H1 (cell line): ENCODE measurements around the gene EDA. TPM values are rescaled to one million over a fixed set of nuclear protein-coding genes. Genes with fewer than 3 reads are reported as not detected.

Experiments used
- CTCF ChIA-PET: fragments of 300-600 bp; sonication (Branson Sonifier 250); formaldehyde crosslinking; loops from one replicate; lab custom pipeline; 2021; ENCODE audit not compliant: partially characterized antibody; lab: Charles Lee
- POLR2A ChIA-PET: fragments of 300-600 bp; sonication (Branson Sonifier 250); formaldehyde crosslinking; loops from one replicate; lab custom pipeline; 2021; ENCODE audit warnings: inconsistent platforms; ENCODE audit not compliant: partially characterized antibody; lab: Charles Lee
- DNase-seq, 2 experiments: peaks; one replicate each; pipeline versions ENCODE4 v3.0.0 to v3.0.0-alpha.2; 2010 to 2022; ENCODE audit warnings: low spot score in 2 of 2, low read depth in 1 of 2, mixed read lengths in 1 of 2
- FAIRE-seq: peaks from 2 replicates; lab custom pipeline; 2011; peaks lifted over from hg19 to GRCh38; lab: Jason Lieb, UNC
- H2AFZ ChIP-seq: 2 replicates; pipeline ENCODE4 v1.8.1; 2012; ENCODE audit warnings: low read length, inconsistent platforms
- H2AK5ac ChIP-seq: 2 replicates; pipeline ENCODE4 v1.6.1; 2013; ENCODE audit warnings: low read depth, low read length
- H2BK120ac ChIP-seq: replicated peaks from 2 replicates; pipeline ENCODE3; 2013; ENCODE audit warnings: low read depth, low read length, inconsistent platforms
- H2BK12ac ChIP-seq: 2 replicates; pipeline ENCODE4 v1.6.1; 2013; ENCODE audit warnings: low read depth, low read length
- H2BK15ac ChIP-seq: 2 replicates; pipeline ENCODE4 v1.6.1; 2013; ENCODE audit warnings: low read length
- H2BK20ac ChIP-seq: 2 replicates; pipeline ENCODE4 v1.6.1; 2013; ENCODE audit warnings: low read length
- H2BK5ac ChIP-seq: 2 replicates; pipeline ENCODE4 v1.6.1; 2013; ENCODE audit warnings: low read depth, low read length
- H3K14ac ChIP-seq: 2 replicates; pipeline ENCODE4 v1.6.1; 2013; ENCODE audit warnings: inconsistent platforms; ENCODE audit not compliant: insufficient read length
- H3K18ac ChIP-seq: 2 replicates; pipeline ENCODE4 v1.6.1; 2013; ENCODE audit warnings: low read length; ENCODE audit errors: extremely low read depth
- H3K23ac ChIP-seq: 2 replicates; pipeline ENCODE4 v1.6.1; 2013; ENCODE audit warnings: inconsistent platforms; ENCODE audit not compliant: insufficient read length
- H3K23me2 ChIP-seq: 2 replicates; pipeline ENCODE4 v1.6.1; 2013; ENCODE audit warnings: low read depth, low read length
- H3K27ac ChIP-seq: 2 replicates; pipeline ENCODE4 v1.6.1; 2011; ENCODE audit warnings: low read depth, low read length, inconsistent platforms
- H3K27me3 ChIP-seq, 4 experiments: replicated peaks in 1 of 4; 1 replicate in 1 of 4; 2 replicates in 3 of 4; pipeline versions ENCODE4 v1.6.1 to v1.8.1; 2011 to 2013; ENCODE audit warnings: low read length in 3 of 4, mild to moderate bottlenecking in 3 of 4, inconsistent platforms in 2 of 4, mixed read lengths in 2 of 4, moderate library complexity in 1 of 4; ENCODE audit not compliant: control insufficient read depth in 3 of 4, insufficient read depth in 3 of 4; ENCODE audit errors: extremely low read depth in 1 of 4
- H3K36me3 ChIP-seq, 4 experiments: 2 replicates each; pipeline versions ENCODE4 v1.6.1 to v1.8.1; 2011 to 2013; ENCODE audit warnings: mild to moderate bottlenecking in 4 of 4, low read length in 3 of 4, moderate library complexity in 2 of 4, control low read depth in 1 of 4, inconsistent platforms in 1 of 4; ENCODE audit not compliant: insufficient read depth in 4 of 4, control insufficient read depth in 2 of 4
- H3K4ac ChIP-seq: replicated peaks from 2 replicates; pipeline ENCODE3; 2013; ENCODE audit warnings: low read length, low read depth, mixed read lengths, inconsistent platforms; ENCODE audit not compliant: insufficient read length
- H3K4me1 ChIP-seq, 4 experiments: replicated peaks in 1 of 4; 1 replicate in 1 of 4; 2 replicates in 3 of 4; pipeline versions ENCODE4 v1.6.1 to v1.8.1; 2011 to 2013; ENCODE audit warnings: low read length in 3 of 4, inconsistent platforms in 2 of 4, mixed read lengths in 1 of 4; ENCODE audit not compliant: insufficient read depth in 4 of 4, control insufficient read depth in 3 of 4
- H3K4me2 ChIP-seq, 2 experiments: 2 replicates each; pipeline versions ENCODE4 v1.6.1 to v1.8.1; 2011 to 2013; ENCODE audit warnings: low read depth in 2 of 2, low read length in 2 of 2, control low read depth in 1 of 2, inconsistent platforms in 1 of 2, mild to moderate bottlenecking in 1 of 2; ENCODE audit not compliant: insufficient read depth in 1 of 2
- H3K4me3 ChIP-seq, 4 experiments: fragments of 200-600, 300-600 bp in 1 of 4; sonication (generic), shearing (Covaris generic), sonication (Bioruptor Twin) in 1 of 4; 2 replicates each; pipeline versions ENCODE4 v1.5.1 to v1.8.1; 2011 to 2016; ENCODE audit warnings: low read length in 4 of 4, low read depth in 3 of 4, control low read depth in 2 of 4, inconsistent platforms in 2 of 4, mild to moderate bottlenecking in 2 of 4, mixed read lengths in 1 of 4, moderate library complexity in 1 of 4; ENCODE audit not compliant: insufficient read depth in 2 of 4; ENCODE audit errors: extremely low read depth in 1 of 4
- H3K56ac ChIP-seq: replicated peaks from 2 replicates; pipeline ENCODE3; 2013; ENCODE audit warnings: low read depth, mild to moderate bottlenecking, mixed read lengths, low read length, inconsistent platforms; ENCODE audit not compliant: insufficient read length
- H3K79me1 ChIP-seq: 2 replicates; pipeline ENCODE4 v1.6.1; 2013; ENCODE audit warnings: low read depth, low read length, control low read depth
- H3K79me2 ChIP-seq, 2 experiments: 2 replicates each; pipeline versions ENCODE4 v1.6.1 to v1.8.1; 2012 to 2013; ENCODE audit warnings: low read length in 2 of 2, mild to moderate bottlenecking in 2 of 2, inconsistent platforms in 1 of 2; ENCODE audit not compliant: insufficient read depth in 2 of 2, control insufficient read depth in 1 of 2
- H3K9ac ChIP-seq, 4 experiments: replicated peaks in 1 of 4; 1 replicate in 1 of 4; 2 replicates in 3 of 4; pipeline versions ENCODE4 v1.6.1 to v1.8.1; 2011 to 2013; ENCODE audit warnings: low read depth in 3 of 4, low read length in 3 of 4, control low read depth in 2 of 4, mild to moderate bottlenecking in 2 of 4, moderate library complexity in 2 of 4, inconsistent platforms in 1 of 4; ENCODE audit errors: extremely low read depth in 1 of 4
- H3K9me3 ChIP-seq, 2 experiments: 2 replicates each; pipeline versions ENCODE4 v1.6.1 to v1.8.1; 2012 to 2013; ENCODE audit warnings: mild to moderate bottlenecking in 2 of 2, moderate library complexity in 2 of 2, control low read depth in 1 of 2, inconsistent platforms in 1 of 2, low read depth in 1 of 2, low read length in 1 of 2, mixed read lengths in 1 of 2; ENCODE audit not compliant: insufficient read depth in 2 of 2
- H4K20me1 ChIP-seq, 2 experiments: replicated peaks in 1 of 2; 2 replicates each; pipeline versions ENCODE3 to v1.8.1; 2011 to 2013; ENCODE audit warnings: inconsistent platforms in 2 of 2, low read length in 2 of 2, mild to moderate bottlenecking in 1 of 2; ENCODE audit not compliant: insufficient read depth in 2 of 2, control insufficient read depth in 1 of 2
- H4K5ac ChIP-seq: 2 replicates; pipeline ENCODE4 v1.6.1; 2013; ENCODE audit warnings: low read length, low read depth, mixed read lengths, inconsistent platforms; ENCODE audit not compliant: insufficient read length
- H4K8ac ChIP-seq: 2 replicates; pipeline ENCODE4 v1.8.0; 2013; ENCODE audit warnings: mild to moderate bottlenecking, moderate library complexity, low read length, inconsistent platforms; ENCODE audit not compliant: insufficient read depth; ENCODE audit errors: extremely low read depth
- H4K91ac ChIP-seq: replicated peaks from 2 replicates; pipeline ENCODE3; 2013; ENCODE audit warnings: low read length, mixed read lengths, inconsistent platforms; ENCODE audit not compliant: insufficient read length
- BACH1 ChIP-seq: IDR thresholded peaks from 2 replicates; pipeline ENCODE4 v1.6.1; 2012; ENCODE audit warnings: low read length, improper control_type of control experiment
- CBX5 ChIP-seq: fragments of 300-800, 300-1000 bp; sonication (generic); IDR thresholded peaks from 2 replicates; pipeline ENCODE4 v1.7.1; 2016; ENCODE audit warnings: antibody characterized with exemption, low read length, low read depth
- CREB1 ChIP-seq: IDR thresholded peaks from 2 replicates; pipeline ENCODE4 v1.6.1; 2012; ENCODE audit warnings: inconsistent platforms
- CTCF ChIP-seq, 3 experiments: IDR thresholded peaks; 1 replicate in 2 of 3; 2 replicates in 1 of 3; pipeline versions ENCODE4 v1.5.1 to v1.6.1; 2011; ENCODE audit warnings: low read length in 3 of 3, mild to moderate bottlenecking in 3 of 3, inconsistent platforms in 2 of 3, low read depth in 1 of 3, moderate library complexity in 1 of 3; ENCODE audit not compliant: insufficient read depth in 1 of 3; ENCODE audit errors: control extremely low read depth in 1 of 3
- GTF2F1 ChIP-seq: IDR thresholded peaks from 2 replicates; pipeline ENCODE4 v1.6.1; 2012; ENCODE audit warnings: low read depth, low read length, improper control_type of control experiment, borderline replicate concordance
- HDAC2 ChIP-seq, 2 experiments: fragments of 300-600 bp in 1 of 2; sonication (generic) in 1 of 2; IDR thresholded peaks; 2 replicates each; pipeline ENCODE4 v1.6.1; 2011 to 2012; ENCODE audit warnings: low read depth in 2 of 2, low read length in 2 of 2, mild to moderate bottlenecking in 2 of 2, moderate library complexity in 2 of 2, borderline replicate concordance in 1 of 2, inconsistent platforms in 1 of 2
- KDM1A ChIP-seq: fragments of 200-600, 300-600 bp; sonication (generic); IDR thresholded peaks from 2 replicates; pipeline ENCODE4 v1.7.1; 2016; ENCODE audit warnings: mild to moderate bottlenecking, low read length, borderline replicate concordance
- RBBP5 ChIP-seq: IDR thresholded peaks from 2 replicates; pipeline ENCODE4 v1.7.1; 2012; ENCODE audit warnings: low read depth, mild to moderate bottlenecking, inconsistent platforms, low read length, moderate library complexity, borderline replicate concordance
- TAF7 ChIP-seq: optimal IDR thresholded peaks from 2 replicates; pipeline ENCODE3; 2011; ENCODE audit warnings: low read depth, mild to moderate bottlenecking, inconsistent platforms, low read length, moderate library complexity, borderline replicate concordance
- WGBS, 2 experiments: shearing (Covaris generic) in 1 of 2; methylation state at CpG; one replicate each; pipeline versions ENCODE4 v1.1.6 to v1.1.7; 2013 to 2015; ENCODE audit warnings: low lambda C conversion rate in 2 of 2, mixed read lengths in 2 of 2, inconsistent platforms in 1 of 2, low coverage in 1 of 2, missing lambda C conversion rate in 1 of 2; ENCODE audit not compliant: insufficient replicate concordance in 2 of 2, insufficient coverage in 1 of 2, insufficient read length in 1 of 2; ENCODE audit errors: extremely low coverage in 1 of 2, missing lambda C conversion rate in 1 of 2; 5-methylcytosine and 5-hydroxymethylcytosine counted together
- polyA plus RNA-seq, 7 experiments: library from polyadenylated mRNA; depleted of rRNA in 3 of 7; stranded (reverse) in 5 of 7; unstranded in 2 of 7; fragments of >200 nt in 5 of 7; fragments of 200-250 nt in 2 of 7; gene quantifications; 1 replicate in 5 of 7; 2 replicates in 1 of 7; 4 replicates in 1 of 7; pipeline versions ENCODE4 v1.2.1 to v1.2.3, GENCODE V29; 2011 to 2013; ENCODE audit warnings: missing spikeins in 2 of 7, mixed read lengths in 2 of 7
- total RNA-seq: library from RNA; stranded (reverse); fragmentation: NEBNext Ultra II Directional; extraction: Animal tissue kit (Norgen Biotek cat#: 25700); gene quantifications from 2 replicates; pipeline ENCODE4 v1.2.1, GENCODE V29; 2021

The EDA gene
- total and polyA plus RNA-seq, 2 of the 8 experiments (the other 6 are each of a cell fraction or from before 2014, with no cell fraction given) = 7.5 to 10.5 TPM

- H3K79me1 ChIP-seq = no peaks in the 10 kb centered on the region
- no peaks in the 10 kb centered on the region for H3K36me3 ChIP-seq
- H4K91ac ChIP-seq = no peak overlapping the region
- H3K18ac ChIP-seq = no peak overlapping the region
- H4K8ac ChIP-seq = no peak overlapping the region; the same call in 1 of the 2 replicates
- FAIRE-seq (no peak), DNase-seq (no peak)
- H3K4me2 ChIP-seq = no peak overlapping the region
- no peak overlapping the region for H2BK12ac ChIP-seq
- ChIA-PET POLR2A (no interaction called here), CTCF (no interaction called here)
- H3K27ac ChIP-seq = no peak overlapping the region
- no peak overlapping the region for H2BK5ac ChIP-seq
- no peaks in the 10 kb centered on the region for H4K20me1 ChIP-seq
- no peaks in the 10 kb centered on the region for H3K4me1 ChIP-seq
- H3K9me3 ChIP-seq = no peaks in the 10 kb centered on the region
- no peak overlapping the region for H4K5ac ChIP-seq
- H3K23ac ChIP-seq = no peak overlapping the region
- H2BK15ac ChIP-seq = no peak overlapping the region
- H3K27me3 ChIP-seq = no peaks in the 10 kb centered on the region
- 88% methylated on average over 10 of the region's 11 CpGs; no CpG with 5 or more reads in 1 of the 2 experiments for WGBS, 2 experiments
- no peak overlapping the region for H3K14ac ChIP-seq
- H2AK5ac ChIP-seq = no peak overlapping the region
- H3K56ac ChIP-seq = no peak overlapping the region
- no peak overlapping the region for H3K9ac ChIP-seq
- H2BK20ac ChIP-seq = no peak overlapping the region
- H3K79me2 ChIP-seq = no peaks in the 10 kb centered on the region
- H2BK120ac ChIP-seq = no peak overlapping the region
- no peak overlapping the region for H3K4ac ChIP-seq
- no peak overlapping the region for H2AFZ ChIP-seq
- no peak overlapping the region for H3K4me3 ChIP-seq
- no peaks in the 10 kb centered on the region for H3K23me2 ChIP-seq
- TF ChIP-seq CTCF (IDR thresholded peaks at IDR 0.05; ENCODE audit: control extremely low read depth in 1 of 3, insufficient read depth in 1 of 3, low read depth in 1 of 3, low read length in 3 of 3) (no peak), KDM1A (no peak), GTF2F1 (no peak), HDAC2 (IDR thresholded peaks at IDR 0.05; ENCODE audit: borderline replicate concordance in 1 of 2, low read depth in 2 of 2, low read length in 2 of 2) (no peak), CREB1 (no peak), BACH1 (no peak), TAF7 (no peak), RBBP5 (no peak), CBX5 (no peak)
These were observed 437.1 kb downstream of the EDA start for GRCh38 chrX:70052895-70053615.
